ENCODE data around the gene DSCAM. TPM values are rescaled to one million over a fixed set of nuclear protein-coding genes. Genes with fewer than 3 reads are reported as not detected.

DSCAM gene
- total and polyA plus RNA-seq, 2 donors (not counting 3 experiments of a cell fraction or from before 2014, with no cell fraction given): not detected

DNA sequence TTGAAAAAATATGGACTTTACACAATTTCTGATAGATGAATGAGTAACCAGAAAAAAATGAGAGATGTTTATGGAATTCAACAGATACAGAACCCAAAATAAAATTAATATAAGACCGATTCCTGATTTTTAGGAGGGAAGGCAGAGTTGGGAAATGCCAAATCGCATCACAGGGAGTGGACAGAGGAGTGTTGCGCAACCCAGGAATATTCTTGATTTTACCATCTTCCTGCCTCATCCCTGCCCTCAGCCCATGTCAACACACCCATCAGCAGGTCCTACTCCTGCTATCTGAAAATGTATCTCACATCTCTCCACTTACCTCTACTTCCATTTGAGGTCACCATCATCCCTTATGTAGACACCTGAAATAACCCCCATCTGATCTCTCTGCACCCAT lies 221.0 kb downstream of the DSCAM start:
- FAIRE-seq (no peak), DNase-seq (ENCODE audit: low read depth, low spot score) (no peak)
- Histone ChIP-seq H3K4me2 (ENCODE audit: insufficient read depth, low read length) (no peak overlapping the region), H3K9ac (replicated peaks; ENCODE audit: extremely low read depth, insufficient read depth, low read length) (no peak overlapping the region), H3K4me1 (ENCODE audit: control insufficient read depth, extremely low read depth, insufficient read depth, low read length) (no peaks in the 10 kb centered on the region), H3K9me1 (replicated peaks; ENCODE audit: control insufficient read depth, extremely low read depth, insufficient read depth, low read length) (no peaks in the 10 kb centered on the region), H3K79me2 (ENCODE audit: control insufficient read depth, insufficient read depth, low read length) (no peaks in the 10 kb centered on the region), H3K27me3 (ENCODE audit: control insufficient read depth in 2 of 2, insufficient read depth in 2 of 2, low read length in 2 of 2) (no peaks in the 10 kb centered on the region), H3K4me3 (replicated peaks in 1 of 3; ENCODE audit: insufficient read depth in 1 of 3, low read depth in 1 of 3, low read length in 3 of 3) (no peak overlapping the region), H4K20me1 (replicated peaks; ENCODE audit: control insufficient read depth, extremely low read depth, insufficient read depth, low read length) (no peaks in the 10 kb centered on the region), H3K36me3 (ENCODE audit: control insufficient read depth in 2 of 2, extremely low read depth in 1 of 2, insufficient read depth in 2 of 2, low read length in 2 of 2) (no peaks in the 10 kb centered on the region), H3K9me3 (replicated peaks; ENCODE audit: control insufficient read depth, insufficient read depth, low read length) (peaks cover 7% of the 10 kb centered on the region), H2AFZ (ENCODE audit: low read depth, low read length) (no peak overlapping the region), H3K27ac (ENCODE audit: insufficient read depth, low read depth, low read length) (no peak overlapping the region)
- dilution Hi-C loops (cut with MboI; ENCODE audit: extremely low pct_ligation_motif_present, low sequenced_read_pairs): no loop called here
- TF ChIP-seq CTCF (IDR thresholded peaks at IDR 0.05; ENCODE audit: extremely low read depth in 1 of 2, insufficient read depth in 1 of 2, low read depth in 1 of 2, low read length in 2 of 2) (no peak), JUN (IDR thresholded peaks at IDR 0.05; ENCODE audit: borderline replicate concordance, insufficient read depth, insufficient read length, low read depth) (no peak), POLR2A (IDR thresholded peaks at IDR 0.05; ENCODE audit: low read depth, low read length) (no peak), FOS (IDR thresholded peaks at IDR 0.05; ENCODE audit: borderline replicate concordance, insufficient read depth, low read length) (no peak), MYC (IDR thresholded peaks at IDR 0.05; ENCODE audit: low read depth, low read length) (no peak), MAX (IDR thresholded peaks at IDR 0.05; ENCODE audit: insufficient read depth, insufficient read length) (no peak), EZH2 (IDR thresholded peaks at IDR 0.05; ENCODE audit: borderline replicate concordance, low read depth, low read length, severe bottlenecking) (no peak), GATA2 (IDR thresholded peaks at IDR 0.05; ENCODE audit: insufficient read depth, insufficient read length, low read depth, low read length) (no peak), POLR2AphosphoS5 (IDR thresholded peaks at IDR 0.05; ENCODE audit: insufficient read depth, low read depth, low read length) (no peak)
- intact Hi-C loops (cut with micrococcal nuclease): no loop called here
- BruUV-seq (replicated peaks): no TSS peak
- POLR2A ChIA-PET: no interaction called here
- CTCF ChIA-PET: no interaction called here
